MM.1S (cell line): ENCODE data around the gene GPC5.

ENCODE experiments used
- EZH2 ChIP-seq: fragments of 300-600 bp; sonication (generic); optimal IDR thresholded peaks from 2 replicates; pipeline ENCODE3; 2017; ENCODE audit warnings: low read depth, mild to moderate bottlenecking, antibody characterized with exemption, low read length, mixed read lengths
- EZH2phosphoT487 ChIP-seq: fragments of 300-600 bp; sonication (generic); IDR thresholded peaks from 2 replicates; pipeline ENCODE4 v1.6.1; 2018; ENCODE audit warnings: antibody characterized with exemption, low read length
- TF ChIP-seq, protein P1 (sequence below): fragments of 300-600 bp; sonication (generic); IDR thresholded peaks from 2 replicates; pipeline ENCODE4 v1.5.1; 2016; ENCODE audit warnings: antibody characterized with exemption, low read length, mixed read lengths

- TF ChIP-seq, protein P1, sequence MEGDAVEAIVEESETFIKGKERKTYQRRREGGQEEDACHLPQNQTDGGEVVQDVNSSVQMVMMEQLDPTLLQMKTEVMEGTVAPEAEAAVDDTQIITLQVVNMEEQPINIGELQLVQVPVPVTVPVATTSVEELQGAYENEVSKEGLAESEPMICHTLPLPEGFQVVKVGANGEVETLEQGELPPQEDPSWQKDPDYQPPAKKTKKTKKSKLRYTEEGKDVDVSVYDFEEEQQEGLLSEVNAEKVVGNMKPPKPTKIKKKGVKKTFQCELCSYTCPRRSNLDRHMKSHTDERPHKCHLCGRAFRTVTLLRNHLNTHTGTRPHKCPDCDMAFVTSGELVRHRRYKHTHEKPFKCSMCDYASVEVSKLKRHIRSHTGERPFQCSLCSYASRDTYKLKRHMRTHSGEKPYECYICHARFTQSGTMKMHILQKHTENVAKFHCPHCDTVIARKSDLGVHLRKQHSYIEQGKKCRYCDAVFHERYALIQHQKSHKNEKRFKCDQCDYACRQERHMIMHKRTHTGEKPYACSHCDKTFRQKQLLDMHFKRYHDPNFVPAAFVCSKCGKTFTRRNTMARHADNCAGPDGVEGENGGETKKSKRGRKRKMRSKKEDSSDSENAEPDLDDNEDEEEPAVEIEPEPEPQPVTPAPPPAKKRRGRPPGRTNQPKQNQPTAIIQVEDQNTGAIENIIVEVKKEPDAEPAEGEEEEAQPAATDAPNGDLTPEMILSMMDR, result no peak
- TF ChIP-seq EZH2phosphoT487 (no peak), EZH2 (no peak)
These were observed 1321.4 kb downstream of the GPC5 start for GRCh38 chr13:92719868-92720267.
